Measurements from ENCODE around the gene DIPK1A.

GRCh38 chr1:92877792-92878191, 83.5 kb downstream of the DIPK1A start:
- TF ChIP-seq ZNF532 (CRISPR knock-in tag; IDR thresholded peaks at IDR 0.05; ENCODE audit: borderline replicate concordance) (no peak), CTCF (IDR thresholded peaks at IDR 0.05) (no peak), ZBTB43 (CRISPR knock-in tag; IDR thresholded peaks at IDR 0.05) (no peak), NFE2L1 (CRISPR knock-in tag; IDR thresholded peaks at IDR 0.05) (no peak)
